ENCODE data around the gene PDLIM5. TPM values are rescaled to one million over a fixed set of nuclear protein-coding genes. Genes with fewer than 3 reads are reported as not detected.

PDLIM5 gene
- total RNA-seq, 1 donor from 2014 or later, result 154 TPM

- DNase-seq (ENCODE audit: low spot score), result no peak
These were observed 248.6 kb downstream of the PDLIM5 start for GRCh38 chr4:94700298-94700697.

- no peak for DNase-seq (ENCODE audit: low spot score)
These were observed 250.0 kb downstream of the PDLIM5 start for GRCh38 chr4:94701631-94702300.

GRCh38 chr4:94711635-94712034, 259.9 kb downstream of the PDLIM5 start:
- DNase-seq (ENCODE audit: low spot score), result no peak

GRCh38 chr4:94714365-94715160, 262.8 kb downstream of the PDLIM5 start:
- no peak for DNase-seq (ENCODE audit: low spot score)

GRCh38 chr4:94715726-94716125, 264.0 kb downstream of the PDLIM5 start:
- DNase-seq (ENCODE audit: low spot score), result no peak

Other genes with a start within 250 kb of the PDLIM5 start
- gene SMARCAD1, start 244.1 kb upstream of the PDLIM5 start, total RNA-seq, result 24.1 TPM
- 7.8 TPM for gene HPGDS, start 109.1 kb upstream of the PDLIM5 start, total RNA-seq